Measurements from ENCODE around the gene HNF4A.

Gene HNF4A

DNA sequence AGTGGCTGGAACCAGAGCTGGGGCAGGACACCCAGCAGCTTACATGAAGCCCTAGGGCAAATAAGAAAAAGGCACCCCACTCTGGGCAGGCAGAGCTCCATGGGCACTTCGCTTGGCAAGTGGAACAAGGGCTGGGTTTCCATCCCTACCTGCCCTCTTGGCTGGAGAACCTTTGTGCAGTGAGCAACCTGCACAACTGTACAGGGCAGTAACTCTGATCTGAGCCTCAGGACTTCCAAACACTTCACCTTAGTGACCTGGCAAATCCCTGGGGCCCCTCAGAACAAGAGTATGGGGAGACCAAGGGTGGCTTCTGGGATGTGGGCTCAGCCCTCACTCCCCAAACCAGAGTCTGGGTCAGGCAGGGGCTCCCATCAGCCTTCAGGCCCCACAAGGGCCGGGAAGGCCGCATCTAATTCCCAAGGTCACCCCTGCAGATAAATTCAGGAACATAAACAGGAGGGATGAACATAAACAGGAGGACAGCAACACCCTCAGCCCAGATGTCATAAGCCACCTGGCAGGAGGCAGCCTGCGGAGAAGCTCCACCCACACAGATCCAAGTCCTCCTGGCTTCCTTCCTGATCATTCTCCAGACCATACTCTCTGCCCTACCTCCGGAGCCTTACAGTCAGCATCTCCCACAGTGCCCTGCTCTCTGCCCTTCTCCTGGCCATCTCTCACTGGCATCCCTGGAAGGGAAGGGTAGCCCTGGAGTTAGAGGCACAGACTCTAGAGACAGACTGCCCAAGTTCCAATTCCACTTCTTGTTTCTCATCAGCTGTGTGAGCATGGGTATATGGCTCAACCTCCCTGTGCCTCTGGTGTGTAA, 37.5 kb downstream of the HNF4A start:
- DNase-seq, result no peak

DNA sequence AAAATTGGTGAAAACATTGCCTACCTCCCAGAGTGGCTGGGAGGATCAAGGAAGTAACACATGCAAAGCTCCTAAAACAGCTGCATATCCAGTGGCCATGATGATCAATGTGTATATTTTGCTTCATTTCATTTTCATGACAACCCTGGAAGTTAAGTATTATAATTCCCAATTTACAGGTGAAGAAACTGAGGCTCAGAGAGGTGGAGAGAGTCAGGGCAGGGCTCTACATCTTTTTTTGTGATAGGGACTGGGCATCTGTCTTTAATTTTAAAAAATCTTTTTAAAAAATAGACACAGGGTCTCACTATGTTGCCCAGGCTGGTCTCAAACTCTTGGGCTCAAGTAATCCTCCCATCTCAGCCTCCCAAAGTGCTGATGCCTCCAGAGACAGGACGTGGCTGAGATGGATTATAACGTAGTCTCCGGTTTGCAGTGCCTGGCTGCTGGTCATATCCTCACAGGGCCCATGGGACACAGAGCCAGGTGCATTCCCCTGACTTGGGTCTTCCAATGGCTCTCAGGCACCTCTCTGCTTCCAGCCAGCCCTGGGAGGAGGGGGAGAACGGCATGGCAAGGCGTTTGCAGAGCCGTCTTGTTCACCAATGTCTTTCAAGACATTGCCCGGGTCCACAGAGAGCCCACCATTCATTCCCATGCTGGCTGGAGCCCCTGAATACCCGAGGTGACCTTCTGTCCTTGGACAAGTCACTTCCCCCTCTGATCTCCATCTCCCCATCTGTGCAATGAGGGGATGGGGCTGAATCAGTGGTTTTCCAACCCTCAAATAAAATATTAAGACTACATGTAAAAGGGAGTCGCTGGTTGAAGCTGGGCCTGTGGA, 38.3 kb downstream of the HNF4A start:
- DNase-seq, result no peak

DNA sequence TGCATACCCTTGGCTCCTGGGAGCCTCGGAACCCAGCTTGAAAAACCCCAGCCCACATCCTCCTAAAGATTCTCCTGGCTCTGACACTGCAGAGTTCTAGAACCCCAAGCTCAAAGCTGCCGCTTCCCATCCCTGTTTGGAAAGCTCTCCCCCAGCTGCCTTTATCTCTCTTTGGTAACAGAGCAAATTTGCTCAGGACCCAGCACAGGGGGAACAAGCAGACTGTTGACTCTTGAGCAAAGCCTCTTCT, 38.9 kb downstream of the HNF4A start:
- no peak for DNase-seq

DNA sequence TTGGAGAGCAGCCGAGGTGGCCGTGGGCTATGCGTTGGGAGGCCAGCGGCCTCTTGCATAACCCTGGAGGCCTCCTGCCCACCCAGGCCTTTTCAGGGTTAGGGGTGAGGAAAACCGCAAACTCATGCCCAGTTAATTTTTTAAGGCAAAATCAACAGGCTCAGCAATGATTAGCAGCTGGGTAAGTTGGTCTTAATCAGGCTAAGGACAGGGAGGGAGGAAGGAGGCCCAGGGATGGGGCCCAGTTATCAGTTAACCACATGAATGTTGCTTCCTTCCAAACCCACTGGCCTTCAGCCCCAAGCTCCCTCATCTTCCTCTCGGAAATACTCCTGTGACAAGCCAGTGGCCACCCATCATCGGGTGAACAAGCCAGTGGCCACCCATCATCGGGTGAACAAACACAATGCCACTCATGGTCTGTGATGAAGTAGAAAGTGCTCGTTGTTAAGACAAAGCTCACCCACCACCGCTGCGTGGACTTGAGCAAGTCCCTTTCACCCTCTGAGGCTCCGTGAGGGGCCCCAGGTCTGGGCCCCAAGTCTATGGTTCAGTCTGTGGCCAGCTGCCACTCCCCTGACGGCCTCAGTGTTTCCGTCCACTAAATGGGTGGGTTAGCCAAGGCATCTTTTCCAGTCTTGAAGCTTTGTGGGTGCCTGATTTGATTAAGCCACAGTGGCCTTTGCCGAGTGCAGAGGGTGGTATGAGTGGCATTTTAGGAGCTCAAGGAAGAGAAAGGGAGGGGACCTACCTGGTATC, 39.4 kb downstream of the HNF4A start:
- DNase-seq, result no peak

DNA sequence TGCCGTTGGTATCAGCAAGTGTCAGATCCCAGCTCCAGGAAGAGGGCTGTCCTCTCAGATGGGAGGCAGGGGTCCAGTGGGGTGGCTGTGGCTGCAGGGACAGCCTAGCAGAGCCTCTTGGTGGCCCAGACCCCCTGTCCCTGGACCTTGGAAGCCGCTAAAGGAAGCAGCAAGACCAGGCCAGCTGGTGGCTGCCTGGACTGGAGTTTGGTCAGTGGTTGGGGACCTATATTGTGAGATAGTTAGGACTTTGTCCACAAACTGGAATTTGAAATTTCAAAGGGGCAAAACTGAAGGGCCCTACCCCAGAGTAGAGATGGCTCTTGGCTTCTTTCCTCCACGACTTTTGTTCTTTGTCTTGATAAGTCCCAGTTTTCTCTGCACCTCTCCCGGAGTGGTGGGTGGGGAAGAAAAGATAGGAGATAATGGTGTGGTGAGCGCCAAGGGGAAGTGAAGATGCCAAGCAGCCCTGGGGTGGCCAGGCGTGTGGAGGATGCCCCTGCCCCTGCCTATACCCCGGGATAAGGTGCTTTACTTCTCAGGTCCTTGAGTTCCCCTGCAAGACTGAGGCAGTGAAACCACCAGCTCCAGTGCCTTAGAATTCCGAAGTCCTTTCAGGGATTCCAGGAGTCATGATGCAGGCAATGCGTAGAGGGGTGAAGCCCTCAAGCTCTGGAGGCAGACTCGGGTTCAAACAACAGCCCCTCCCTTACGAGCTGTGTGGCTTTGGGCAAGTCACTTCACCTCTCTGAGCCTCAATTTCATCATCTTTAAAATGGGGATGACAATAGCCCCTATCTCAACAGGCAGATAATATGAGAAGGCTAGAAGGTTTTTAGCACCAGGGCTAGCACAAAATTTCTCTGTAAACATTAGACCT, 40.2 kb downstream of the HNF4A start:
- DNase-seq, result no peak

DNA sequence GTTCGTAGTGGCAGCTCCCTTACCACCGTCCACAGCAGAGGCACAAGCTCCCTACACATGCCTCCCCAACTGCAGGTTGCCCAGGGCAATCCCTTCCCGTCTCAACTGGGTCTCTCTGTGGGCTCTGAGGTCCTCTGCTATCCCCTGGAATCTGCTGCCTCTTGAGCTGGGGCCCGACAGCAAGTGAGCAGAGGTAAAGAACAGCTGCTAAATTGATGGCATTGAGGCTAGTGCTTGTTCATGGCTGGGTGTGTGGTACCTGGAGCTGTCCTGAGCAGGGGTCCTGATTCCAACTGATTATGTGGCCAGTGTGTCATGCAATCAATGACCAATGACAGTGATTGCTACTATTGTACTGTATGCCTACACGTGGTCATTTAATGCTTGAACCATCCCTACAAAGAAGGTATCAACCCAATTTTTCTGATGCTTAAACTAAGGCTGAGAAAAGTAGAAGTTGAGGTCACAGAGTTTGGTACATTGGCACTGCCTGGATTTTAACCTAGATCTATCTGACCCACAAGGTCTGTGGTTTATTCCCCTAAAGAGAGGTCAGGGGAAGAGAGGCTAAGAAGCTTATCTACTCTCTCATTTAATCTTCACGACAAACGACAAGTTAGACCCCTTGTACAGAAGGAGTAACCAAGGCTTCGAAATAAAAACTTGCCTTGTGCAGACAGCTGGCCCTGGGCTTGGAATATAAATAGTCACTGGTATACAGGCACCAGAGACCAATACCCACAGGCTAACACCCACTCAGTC, 41.1 kb downstream of the HNF4A start:
- DNase-seq, result no peak

DNA sequence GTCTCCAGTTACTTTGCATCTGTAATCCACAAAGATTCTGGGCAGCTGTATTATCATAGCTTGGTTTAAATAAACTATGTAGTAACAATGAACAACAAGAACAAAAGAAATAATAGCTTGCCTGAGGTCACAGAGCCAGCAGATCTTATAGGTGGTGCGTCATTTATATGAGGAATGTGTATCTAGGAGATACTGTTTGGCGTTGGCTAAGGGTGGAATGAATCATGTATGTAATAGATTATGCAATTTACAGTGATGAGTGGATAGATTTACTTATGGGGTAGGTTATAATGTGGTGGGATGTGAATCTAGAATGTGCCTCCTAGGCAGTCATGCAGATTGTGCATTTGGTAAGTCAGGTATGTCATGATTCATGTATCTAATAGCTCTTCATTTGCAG, 42.8 kb downstream of the HNF4A start:
- DNase-seq, result no peak

DNA sequence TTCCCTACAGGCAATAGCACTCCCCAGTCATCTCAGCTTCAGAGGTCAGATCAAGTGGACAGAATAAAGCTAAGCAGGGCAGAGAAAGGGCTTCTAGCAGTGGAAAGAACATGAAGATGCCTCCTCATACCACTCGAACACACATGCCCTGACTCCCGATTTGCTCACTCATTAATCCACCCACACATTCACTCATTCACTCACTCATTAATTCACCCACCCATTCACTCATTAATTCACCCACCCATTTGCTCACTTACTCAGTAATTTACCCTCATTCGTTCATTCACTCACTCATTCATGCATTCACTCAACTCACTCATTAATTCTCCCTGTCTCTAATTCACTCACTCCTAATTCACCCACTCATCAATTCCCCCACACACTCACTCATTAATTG, 43.9 kb downstream of the HNF4A start:
- no peak for DNase-seq

DNA sequence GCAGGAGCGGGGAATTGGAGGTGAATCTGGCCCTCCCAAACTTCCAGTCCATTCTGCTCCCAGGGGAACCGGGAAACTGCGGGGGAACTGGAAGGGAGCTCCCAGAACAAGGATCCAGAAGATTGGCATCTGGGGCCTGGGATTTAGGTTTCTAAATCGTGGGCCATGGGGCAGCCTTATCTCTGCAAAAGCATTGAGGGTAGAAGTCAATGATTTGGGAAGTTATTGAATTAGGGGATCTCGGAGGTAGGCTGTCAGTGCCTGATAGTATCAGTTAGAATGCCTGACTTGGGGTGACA, 45.1 kb downstream of the HNF4A start:
- no peak for DNase-seq

DNA sequence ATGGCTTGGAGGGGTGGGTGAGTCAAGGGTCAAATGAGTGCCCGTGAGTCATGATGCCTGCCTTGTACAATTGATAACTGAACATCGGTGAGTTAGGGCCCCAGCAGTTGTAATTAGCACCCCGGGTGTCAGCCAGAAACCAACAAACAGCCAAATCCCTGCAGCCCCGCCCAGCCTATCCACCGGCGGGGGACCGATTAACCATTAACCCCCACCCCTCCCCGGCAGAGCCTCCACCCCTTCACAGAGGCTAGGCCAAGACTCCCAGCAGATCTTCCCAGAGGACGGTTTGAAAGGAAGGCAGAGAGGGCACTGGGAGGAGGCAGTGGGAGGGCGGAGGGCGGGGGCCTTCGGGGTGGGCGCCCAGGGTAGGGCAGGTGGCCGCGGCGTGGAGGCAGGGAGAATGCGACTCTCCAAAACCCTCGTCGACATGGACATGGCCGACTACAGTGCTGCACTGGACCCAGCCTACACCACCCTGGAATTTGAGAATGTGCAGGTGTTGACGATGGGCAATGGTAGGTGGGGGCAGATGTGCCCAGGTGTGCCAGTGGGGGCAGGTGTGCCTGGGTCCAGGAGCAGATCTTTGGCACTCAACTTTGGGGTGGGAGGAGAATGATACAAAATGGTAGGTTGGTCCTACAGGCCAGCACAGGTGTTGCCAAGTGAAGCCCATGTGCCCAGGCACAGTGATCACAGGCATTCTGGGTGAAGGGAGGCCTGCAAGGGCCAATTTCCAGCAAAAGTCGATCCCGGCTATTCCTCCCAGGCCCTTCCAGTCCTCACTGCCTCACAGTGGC, 45.7 kb downstream of the HNF4A start:
- DNase-seq, result no peak

DNA sequence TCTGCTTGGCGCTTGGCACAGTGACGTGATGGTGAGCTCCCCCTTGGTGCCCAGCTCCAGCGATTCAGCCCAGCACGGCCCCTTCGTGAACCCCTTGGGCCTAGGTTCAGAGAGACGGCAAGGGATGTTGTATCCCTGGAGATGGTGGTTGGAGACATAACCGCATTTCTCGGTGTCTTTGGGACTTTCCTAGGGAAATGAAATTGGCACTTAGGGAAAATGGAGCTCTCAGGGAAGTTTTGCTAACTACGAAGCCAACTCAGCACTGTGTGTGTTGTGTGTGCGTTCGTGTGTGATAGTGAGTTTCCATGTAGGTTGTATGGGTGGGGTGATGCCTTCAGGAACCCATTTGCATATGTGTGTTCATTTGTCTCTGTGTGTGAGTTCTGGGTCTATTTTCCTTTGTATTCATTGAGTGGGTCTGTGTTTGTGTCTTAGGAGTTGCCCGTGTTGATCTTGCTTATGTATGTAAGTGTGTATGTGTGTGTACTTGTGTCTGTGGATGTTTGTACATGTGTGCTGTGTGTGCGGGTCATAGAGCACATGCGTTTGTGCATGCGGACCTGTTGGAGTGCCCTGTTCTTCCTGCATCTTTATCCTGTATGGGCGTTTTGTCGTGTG, 46.4 kb downstream of the HNF4A start:
- no peak for DNase-seq

DNA sequence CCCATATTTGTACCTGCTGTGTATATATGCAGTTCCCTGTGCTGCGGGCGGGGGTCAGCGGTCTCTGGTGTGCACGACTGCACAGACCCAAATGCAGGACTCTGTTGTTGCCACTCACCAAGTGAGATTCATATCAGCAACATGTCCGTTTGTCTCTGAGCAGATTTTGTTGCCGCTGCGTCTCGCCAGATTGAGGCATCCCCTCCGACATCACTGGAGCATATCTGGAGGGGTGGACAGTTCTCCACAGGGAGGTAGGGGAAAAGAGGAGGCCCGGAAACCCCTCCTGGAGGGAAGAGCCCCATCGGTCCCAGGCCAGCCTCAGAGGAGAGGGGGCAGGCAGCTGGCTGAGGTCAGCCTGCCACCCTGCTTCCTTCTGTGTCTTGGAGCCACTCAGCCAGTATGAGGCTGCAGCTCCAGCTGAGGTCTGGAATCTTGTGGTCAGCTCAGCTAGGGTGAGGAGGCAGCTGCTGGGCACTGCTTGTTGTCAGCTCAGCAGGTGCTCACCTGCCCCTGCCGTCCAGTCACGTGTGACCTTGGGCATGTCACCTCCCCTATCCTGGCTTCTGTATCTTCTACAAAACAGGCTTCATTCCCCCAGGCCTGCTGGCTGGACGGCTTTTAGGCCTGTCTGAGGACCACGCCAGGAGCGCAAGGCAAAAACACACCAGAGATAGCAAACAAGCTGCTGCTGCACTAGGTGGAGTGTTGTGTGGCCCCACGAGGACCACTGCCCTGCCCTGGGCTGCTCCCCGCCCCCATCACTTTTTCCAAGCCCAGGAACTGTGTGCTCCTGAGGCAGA, 47.1 kb downstream of the HNF4A start:
- DNase-seq, result no peak

DNA sequence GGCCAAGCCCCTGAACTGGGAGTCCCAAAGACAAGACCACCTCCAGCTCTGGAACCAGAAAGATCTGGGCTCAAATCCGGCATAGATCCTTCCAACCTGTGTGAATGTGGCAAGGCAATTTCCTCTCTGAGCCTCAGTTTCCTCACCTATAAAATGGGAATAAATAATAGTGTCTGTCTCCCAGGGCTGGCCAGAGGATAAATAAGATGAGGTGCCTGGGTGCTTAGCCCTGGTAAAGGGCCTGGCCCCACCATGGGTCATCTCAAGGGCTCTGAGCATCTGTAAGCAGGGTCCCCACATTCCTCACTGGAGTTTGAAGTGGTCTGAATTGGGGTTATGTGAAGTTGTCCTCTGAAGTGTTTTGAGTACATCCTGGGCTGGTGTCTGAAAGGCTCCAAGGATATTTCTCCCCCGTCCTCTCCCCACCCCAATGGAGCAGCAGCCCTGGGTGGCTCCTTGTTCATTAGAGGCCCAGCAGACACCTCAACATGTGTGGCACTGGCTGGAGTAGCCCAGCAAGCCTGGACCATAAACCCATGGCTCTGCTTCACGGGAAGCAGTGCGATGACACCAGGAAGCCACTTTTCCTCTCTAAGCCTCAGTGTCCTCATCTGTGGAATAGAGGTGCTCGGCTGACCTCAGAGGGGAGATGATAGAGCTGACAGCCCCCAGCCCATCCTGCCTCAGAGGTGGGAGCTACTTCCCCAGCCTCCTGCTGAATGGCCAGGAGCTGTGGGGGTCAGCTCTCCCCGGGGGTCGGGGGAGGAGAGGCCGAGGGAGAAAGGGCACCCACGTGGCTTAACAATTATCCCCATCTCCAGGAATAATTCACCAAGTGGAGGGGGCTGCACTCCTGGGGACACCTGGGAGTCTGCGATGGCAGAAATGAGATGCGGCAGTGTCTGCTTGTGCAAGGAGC, 48.0 kb downstream of the HNF4A start:
- no peak for DNase-seq

DNA sequence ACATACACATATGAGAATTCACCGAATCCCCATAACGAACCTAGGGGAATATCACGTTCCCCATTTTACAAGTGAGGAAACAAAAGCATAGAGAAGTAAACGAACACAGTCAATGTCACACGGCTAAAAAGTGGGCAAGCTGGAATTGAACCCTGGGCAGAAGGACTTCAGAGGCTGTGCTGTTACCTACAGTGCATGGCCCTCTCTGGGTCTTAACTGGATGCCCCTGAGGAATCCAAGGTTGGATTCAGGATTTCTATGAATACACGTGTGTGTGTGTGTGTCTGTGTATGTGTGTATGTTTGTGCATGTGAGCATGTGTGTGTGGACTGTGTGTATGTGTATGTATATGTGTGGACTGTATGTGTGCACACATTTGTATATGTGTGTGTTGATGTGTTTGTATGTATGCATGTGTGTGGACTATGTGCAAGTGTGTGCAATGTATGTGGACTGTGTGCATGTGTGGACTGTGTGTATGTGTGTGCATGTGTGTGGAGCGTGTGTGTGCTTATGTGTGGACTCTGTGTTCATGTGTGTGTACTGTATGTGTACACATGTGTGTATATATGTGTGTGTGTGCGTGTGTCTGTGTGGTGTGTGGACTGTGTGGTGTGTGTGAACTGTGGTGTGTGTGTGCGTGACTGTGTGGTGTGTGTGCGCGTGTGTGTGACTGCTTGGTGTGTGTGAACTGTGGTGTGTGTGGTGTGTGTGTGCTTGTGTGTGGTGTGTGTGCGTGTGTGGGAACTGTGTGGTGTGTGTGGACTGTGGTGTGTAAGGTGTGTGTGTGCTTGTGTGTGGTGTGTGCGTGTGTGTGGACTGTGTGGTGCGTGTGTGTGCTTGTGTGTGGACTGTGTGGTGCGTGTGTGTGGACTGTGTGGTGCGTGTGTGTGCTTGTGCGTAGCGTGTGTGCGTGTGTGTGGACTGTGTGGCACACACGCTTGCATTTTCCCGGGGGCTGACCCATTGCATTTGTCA, 49.0 kb downstream of the HNF4A start:
- DNase-seq, result no peak

DNA sequence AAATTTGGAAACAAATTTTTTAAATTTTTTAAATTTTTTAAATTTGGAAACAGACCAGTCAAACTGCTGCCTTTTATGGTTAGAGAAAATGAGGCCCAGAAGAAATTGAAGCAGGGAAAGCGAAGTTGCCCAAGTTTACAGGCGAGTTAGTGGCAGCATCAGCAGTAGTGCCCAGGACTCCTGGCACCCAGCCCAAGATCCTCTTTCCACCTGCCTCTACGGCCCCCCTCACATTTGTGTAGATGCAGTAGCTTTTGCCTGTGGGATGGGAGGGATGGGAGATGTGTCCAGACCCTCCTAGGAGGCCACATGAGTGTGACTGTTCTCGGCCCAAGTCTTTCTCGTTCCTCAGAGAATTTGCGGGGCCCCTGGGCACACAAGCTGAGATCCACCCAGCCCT, 49.8 kb downstream of the HNF4A start:
- DNase-seq, result no peak

DNA sequence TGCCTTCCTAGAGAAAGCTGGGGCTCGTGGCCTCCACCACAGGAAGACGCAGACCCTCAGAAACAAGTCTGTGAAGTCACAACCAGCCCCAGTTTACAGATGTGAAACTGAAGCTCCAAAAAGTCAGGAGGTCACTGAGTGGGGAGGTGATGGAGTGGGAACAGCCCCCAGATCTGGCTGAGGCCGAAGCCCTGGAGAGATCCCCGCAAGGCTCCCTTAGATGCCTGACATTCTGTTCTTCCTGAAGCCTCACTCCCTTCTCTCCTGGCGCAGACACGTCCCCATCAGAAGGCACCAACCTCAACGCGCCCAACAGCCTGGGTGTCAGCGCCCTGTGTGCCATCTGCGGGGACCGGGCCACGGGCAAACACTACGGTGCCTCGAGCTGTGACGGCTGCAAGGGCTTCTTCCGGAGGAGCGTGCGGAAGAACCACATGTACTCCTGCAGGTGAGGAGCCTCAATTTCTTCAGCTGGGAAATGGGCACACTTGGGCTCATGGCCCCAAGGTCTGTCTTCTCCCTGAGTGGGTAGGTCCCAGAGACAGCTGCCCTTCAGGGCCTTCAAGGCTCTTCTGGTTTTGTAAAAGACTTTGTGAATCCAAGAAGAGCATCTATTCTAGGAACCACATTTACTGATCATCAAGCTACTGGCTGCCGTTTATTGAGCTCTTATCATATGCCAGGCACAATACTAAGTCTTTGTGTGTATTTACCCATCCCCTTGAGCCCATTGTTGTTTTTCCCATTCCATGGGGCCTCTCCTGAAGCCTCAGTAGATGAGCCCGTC, 50.5 kb downstream of the HNF4A start:
- no peak for DNase-seq

Measured in stimulated activated CD4-positive, alpha-beta T cell treated with anti-CD3 and anti-CD28 coated beads, Interleukin-15, amount 100 ng/mL, for 24 hours (primary cell).